K562 (cell line): ENCODE data around the gene ZNF891. TPM values are rescaled to one million over a fixed set of nuclear protein-coding genes. Genes with fewer than 3 reads are reported as not detected.

Experiments
- BCL6 ChIP-seq: fragments of 250-450 bp; sonication (Bioruptor Pico); IDR thresholded peaks from 2 replicates; pipeline ENCODE4 v1.4.0; 2020
- DIDO1 ChIP-seq: fragments of 450-650 bp; IDR thresholded peaks from 2 replicates; pipeline ENCODE4 v1.6.1; 2016; ENCODE audit warnings: low read depth, missing biosample characterization, missing genetic modification characterization
- FIP1L1 ChIP-seq: fragments of 200-400 bp; formaldehyde crosslinking; IDR thresholded peaks from 2 replicates; pipeline ENCODE4 v1.6.1; 2018; ENCODE audit warnings: mild to moderate bottlenecking, low read depth, low read length; ENCODE audit not compliant: poor library complexity, severe bottlenecking
- HNRNPL ChIP-seq: fragments of 200-400 bp; formaldehyde crosslinking; IDR thresholded peaks from 2 replicates; pipeline ENCODE4 v1.6.1; 2017; ENCODE audit warnings: low read depth, mild to moderate bottlenecking, low read length
- KHSRP ChIP-seq: fragments of 450-650 bp; IDR thresholded peaks from 2 replicates; pipeline ENCODE4 v1.6.1; 2017
- OTX1 ChIP-seq: fragments of 450-650 bp; formaldehyde crosslinking; IDR thresholded peaks from 2 replicates; pipeline ENCODE4 v1.4.0; 2022; ENCODE audit warnings: mild to moderate bottlenecking
- PHF8 ChIP-seq: fragments of 200-600 bp; sonication (generic); IDR thresholded peaks from 2 replicates; pipeline ENCODE4 v1.6.1; 2012; ENCODE audit warnings: mixed run types, mild to moderate bottlenecking, inconsistent platforms, low read length, moderate library complexity, borderline replicate concordance
- RCOR1 ChIP-seq, 2 experiments: IDR thresholded peaks; 2 replicates each; pipeline ENCODE4 v1.6.1; 2012; ENCODE audit warnings: low read depth in 2 of 2, low read length in 2 of 2, borderline replicate concordance in 1 of 2, improper control_type of control experiment in 1 of 2
- ZNF561 ChIP-seq: fragments of 450-650 bp; formaldehyde crosslinking; conservative IDR thresholded peaks from 2 replicates; pipeline ENCODE4 v1.4.0; 2020; ENCODE audit warnings: mild to moderate bottlenecking, moderate library complexity
- ZNF76 ChIP-seq: fragments of 250-450 bp; sonication (Bioruptor Pico); IDR thresholded peaks from 2 replicates; pipeline ENCODE4 v1.4.0; 2020; ENCODE audit warnings: mild to moderate bottlenecking, moderate library complexity, borderline replicate concordance
- polyA plus RNA-seq, 8 experiments: library from polyadenylated mRNA; depleted of rRNA in 4 of 8; stranded (reverse) in 5 of 8; unstranded in 3 of 8; fragments of >200 nt; fragmentation: Nextera tagmentation in 2 of 8; fragmentation: Illumina TruSeq in 1 of 8; extraction: Ambion mirVana in 2 of 8; extraction: Trizol in 1 of 8; gene quantifications; 2 replicates each; pipeline versions ENCODE4 v1.2.1 to v1.2.3, GENCODE V29; 2011 to 2014; ENCODE audit warnings: inconsistent platforms in 1 of 8, missing spikeins in 1 of 8
- total RNA-seq, 7 experiments: library from RNA; depleted of rRNA in 6 of 7; stranded (reverse); fragments of >200 nt in 6 of 7; fragmentation: Illumina TruSeq in 2 of 7; extraction: Trizol in 2 of 7; gene quantifications; 2 replicates each; pipeline versions ENCODE4 v1.2.1 to v1.2.3, GENCODE V29; 2011 to 2021; ENCODE audit warnings: low replicate concordance in 1 of 7
- TF ChIP-seq, protein P1 (sequence below): fragments of 200-600 bp; sonication (generic); IDR thresholded peaks from one replicate; pipeline ENCODE4 v1.6.1; 2012; ENCODE audit warnings: mild to moderate bottlenecking, low read depth, low read length, inconsistent platforms
- TF ChIP-seq, protein P2 (sequence below), 2 experiments: fragments of 250-450 bp in 1 of 2; fragments of 450-650 bp in 1 of 2; sonication (Bioruptor Pico) in 1 of 2; IDR thresholded peaks; 2 replicates each; pipeline versions ENCODE4 v1.6.1 to v1.8.0; 2016 to 2021; ENCODE audit warnings: mild to moderate bottlenecking in 2 of 2, moderate library complexity in 2 of 2, missing compliant biosample characterization in 1 of 2, missing genetic modification characterization in 1 of 2
- TF ChIP-seq, protein P3 (sequence below): fragments of 250-450 bp; sonication (Bioruptor Pico); IDR thresholded peaks from 2 replicates; pipeline ENCODE4 v1.8.0; 2021; ENCODE audit warnings: moderate library complexity, mild to moderate bottlenecking, inconsistent platforms

ZNF891 gene
- total and polyA plus RNA-seq, 9 of the 15 experiments (the other 6 are each of a cell fraction or from before 2014, with no cell fraction given) = 0.41 to 2.0 (median 1.3) TPM

DNA sequence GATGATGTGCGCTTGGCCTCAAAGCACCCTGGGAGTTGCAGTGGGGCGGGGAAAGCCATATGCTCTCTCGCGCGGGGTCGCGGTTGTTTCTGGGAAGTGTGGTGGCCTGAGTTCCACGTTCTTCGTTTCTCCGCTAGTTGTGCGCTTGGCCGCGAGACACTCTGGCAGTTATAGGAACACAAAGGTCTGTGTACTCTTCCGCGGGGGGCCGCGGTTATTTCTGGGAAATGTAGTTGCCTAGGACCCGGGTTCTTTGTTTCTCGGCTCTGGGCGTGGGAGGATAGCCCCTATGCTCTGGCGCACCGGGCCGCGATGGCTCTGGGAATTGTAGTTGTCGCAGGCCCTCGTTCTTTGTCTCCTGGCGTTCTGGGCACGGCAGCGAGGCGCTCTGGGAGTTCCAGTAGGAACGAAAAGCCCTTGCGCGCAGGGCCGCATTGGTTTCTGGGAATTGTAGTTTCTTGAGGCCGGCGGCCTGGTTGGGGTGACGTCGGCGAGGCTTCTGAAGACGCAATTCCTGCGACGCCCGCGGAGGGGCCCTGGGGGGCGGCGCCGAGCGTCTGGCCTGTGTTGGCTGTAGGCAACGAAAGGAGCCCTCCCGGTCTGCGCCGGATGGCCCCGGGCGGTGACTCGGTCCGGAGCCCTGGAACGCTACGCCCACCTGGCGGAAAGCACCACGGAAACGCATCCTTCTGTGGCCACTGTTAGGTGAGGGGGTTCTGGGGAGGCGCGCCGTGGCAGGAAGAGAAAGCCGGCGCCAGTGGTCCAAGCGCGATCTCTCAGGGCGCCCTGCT is 49.5 kb downstream of the ZNF891 start, which contains the start of gene ZNF140 (continued):
- TF ChIP-seq, protein P1, sequence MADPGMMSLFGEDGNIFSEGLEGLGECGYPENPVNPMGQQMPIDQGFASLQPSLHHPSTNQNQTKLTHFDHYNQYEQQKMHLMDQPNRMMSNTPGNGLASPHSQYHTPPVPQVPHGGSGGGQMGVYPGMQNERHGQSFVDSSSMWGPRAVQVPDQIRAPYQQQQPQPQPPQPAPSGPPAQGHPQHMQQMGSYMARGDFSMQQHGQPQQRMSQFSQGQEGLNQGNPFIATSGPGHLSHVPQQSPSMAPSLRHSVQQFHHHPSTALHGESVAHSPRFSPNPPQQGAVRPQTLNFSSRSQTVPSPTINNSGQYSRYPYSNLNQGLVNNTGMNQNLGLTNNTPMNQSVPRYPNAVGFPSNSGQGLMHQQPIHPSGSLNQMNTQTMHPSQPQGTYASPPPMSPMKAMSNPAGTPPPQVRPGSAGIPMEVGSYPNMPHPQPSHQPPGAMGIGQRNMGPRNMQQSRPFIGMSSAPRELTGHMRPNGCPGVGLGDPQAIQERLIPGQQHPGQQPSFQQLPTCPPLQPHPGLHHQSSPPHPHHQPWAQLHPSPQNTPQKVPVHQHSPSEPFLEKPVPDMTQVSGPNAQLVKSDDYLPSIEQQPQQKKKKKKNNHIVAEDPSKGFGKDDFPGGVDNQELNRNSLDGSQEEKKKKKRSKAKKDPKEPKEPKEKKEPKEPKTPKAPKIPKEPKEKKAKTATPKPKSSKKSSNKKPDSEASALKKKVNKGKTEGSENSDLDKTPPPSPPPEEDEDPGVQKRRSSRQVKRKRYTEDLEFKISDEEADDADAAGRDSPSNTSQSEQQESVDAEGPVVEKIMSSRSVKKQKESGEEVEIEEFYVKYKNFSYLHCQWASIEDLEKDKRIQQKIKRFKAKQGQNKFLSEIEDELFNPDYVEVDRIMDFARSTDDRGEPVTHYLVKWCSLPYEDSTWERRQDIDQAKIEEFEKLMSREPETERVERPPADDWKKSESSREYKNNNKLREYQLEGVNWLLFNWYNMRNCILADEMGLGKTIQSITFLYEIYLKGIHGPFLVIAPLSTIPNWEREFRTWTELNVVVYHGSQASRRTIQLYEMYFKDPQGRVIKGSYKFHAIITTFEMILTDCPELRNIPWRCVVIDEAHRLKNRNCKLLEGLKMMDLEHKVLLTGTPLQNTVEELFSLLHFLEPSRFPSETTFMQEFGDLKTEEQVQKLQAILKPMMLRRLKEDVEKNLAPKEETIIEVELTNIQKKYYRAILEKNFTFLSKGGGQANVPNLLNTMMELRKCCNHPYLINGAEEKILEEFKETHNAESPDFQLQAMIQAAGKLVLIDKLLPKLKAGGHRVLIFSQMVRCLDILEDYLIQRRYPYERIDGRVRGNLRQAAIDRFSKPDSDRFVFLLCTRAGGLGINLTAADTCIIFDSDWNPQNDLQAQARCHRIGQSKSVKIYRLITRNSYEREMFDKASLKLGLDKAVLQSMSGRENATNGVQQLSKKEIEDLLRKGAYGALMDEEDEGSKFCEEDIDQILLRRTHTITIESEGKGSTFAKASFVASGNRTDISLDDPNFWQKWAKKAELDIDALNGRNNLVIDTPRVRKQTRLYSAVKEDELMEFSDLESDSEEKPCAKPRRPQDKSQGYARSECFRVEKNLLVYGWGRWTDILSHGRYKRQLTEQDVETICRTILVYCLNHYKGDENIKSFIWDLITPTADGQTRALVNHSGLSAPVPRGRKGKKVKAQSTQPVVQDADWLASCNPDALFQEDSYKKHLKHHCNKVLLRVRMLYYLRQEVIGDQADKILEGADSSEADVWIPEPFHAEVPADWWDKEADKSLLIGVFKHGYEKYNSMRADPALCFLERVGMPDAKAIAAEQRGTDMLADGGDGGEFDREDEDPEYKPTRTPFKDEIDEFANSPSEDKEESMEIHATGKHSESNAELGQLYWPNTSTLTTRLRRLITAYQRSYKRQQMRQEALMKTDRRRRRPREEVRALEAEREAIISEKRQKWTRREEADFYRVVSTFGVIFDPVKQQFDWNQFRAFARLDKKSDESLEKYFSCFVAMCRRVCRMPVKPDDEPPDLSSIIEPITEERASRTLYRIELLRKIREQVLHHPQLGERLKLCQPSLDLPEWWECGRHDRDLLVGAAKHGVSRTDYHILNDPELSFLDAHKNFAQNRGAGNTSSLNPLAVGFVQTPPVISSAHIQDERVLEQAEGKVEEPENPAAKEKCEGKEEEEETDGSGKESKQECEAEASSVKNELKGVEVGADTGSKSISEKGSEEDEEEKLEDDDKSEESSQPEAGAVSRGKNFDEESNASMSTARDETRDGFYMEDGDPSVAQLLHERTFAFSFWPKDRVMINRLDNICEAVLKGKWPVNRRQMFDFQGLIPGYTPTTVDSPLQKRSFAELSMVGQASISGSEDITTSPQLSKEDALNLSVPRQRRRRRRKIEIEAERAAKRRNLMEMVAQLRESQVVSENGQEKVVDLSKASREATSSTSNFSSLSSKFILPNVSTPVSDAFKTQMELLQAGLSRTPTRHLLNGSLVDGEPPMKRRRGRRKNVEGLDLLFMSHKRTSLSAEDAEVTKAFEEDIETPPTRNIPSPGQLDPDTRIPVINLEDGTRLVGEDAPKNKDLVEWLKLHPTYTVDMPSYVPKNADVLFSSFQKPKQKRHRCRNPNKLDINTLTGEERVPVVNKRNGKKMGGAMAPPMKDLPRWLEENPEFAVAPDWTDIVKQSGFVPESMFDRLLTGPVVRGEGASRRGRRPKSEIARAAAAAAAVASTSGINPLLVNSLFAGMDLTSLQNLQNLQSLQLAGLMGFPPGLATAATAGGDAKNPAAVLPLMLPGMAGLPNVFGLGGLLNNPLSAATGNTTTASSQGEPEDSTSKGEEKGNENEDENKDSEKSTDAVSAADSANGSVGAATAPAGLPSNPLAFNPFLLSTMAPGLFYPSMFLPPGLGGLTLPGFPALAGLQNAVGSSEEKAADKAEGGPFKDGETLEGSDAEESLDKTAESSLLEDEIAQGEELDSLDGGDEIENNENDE = no peak
- TF ChIP-seq BCL6 (CRISPR knock-in tag) (no peak), ZNF76 (CRISPR knock-in tag) (peak; percentile 87; the same call in 1 of the 2 replicates), OTX1 (CRISPR knock-in tag) (no peak), KHSRP (no peak), DIDO1 (tag) (peak; percentile 68), FIP1L1 (peak; percentile 56), PHF8 (peak; percentile 85), ZNF561 (CRISPR knock-in tag) (no peak), RCOR1 (IDR thresholded peaks at IDR 0.05; ENCODE audit: borderline replicate concordance in 1 of 2, low read depth in 2 of 2, low read length in 2 of 2) (no peak), HNRNPL (no peak)
- TF ChIP-seq, protein P2, sequence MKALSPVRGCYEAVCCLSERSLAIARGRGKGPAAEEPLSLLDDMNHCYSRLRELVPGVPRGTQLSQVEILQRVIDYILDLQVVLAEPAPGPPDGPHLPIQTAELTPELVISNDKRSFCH (CRISPR knock-in tag; IDR thresholded peaks at IDR 0.05) = no peak
- TF ChIP-seq, protein P2 (tag; IDR thresholded peaks at IDR 0.05) = peak; percentile 72; the same call in 1 of the 2 replicates
- TF ChIP-seq, protein P3, sequence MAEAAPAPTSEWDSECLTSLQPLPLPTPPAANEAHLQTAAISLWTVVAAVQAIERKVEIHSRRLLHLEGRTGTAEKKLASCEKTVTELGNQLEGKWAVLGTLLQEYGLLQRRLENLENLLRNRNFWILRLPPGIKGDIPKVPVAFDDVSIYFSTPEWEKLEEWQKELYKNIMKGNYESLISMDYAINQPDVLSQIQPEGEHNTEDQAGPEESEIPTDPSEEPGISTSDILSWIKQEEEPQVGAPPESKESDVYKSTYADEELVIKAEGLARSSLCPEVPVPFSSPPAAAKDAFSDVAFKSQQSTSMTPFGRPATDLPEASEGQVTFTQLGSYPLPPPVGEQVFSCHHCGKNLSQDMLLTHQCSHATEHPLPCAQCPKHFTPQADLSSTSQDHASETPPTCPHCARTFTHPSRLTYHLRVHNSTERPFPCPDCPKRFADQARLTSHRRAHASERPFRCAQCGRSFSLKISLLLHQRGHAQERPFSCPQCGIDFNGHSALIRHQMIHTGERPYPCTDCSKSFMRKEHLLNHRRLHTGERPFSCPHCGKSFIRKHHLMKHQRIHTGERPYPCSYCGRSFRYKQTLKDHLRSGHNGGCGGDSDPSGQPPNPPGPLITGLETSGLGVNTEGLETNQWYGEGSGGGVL (CRISPR knock-in tag) = no peak
